Measurements from ENCODE around the gene SNTG2.

DNA sequence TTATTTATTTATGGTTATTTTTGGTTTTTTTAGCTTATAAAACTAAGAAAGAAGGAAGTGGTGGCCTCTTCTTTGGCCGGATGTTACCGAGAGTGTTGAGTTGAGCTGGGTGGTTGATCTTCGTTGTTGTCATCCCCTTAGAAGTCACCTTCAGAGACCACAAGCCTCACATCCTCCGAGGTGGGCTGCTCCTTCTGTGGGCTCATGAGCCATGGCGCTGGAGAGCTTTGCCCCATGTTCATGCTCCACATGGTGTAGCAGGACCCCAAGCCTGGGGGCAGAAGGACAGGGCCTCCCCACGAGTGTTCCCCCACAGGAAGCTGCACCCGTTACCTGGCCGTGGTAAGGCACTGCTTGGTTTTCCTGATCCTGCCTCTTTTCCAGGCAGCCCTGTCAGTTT lies 23.4 kb downstream of the SNTG2 start:
- no peak for TF ChIP-seq POLR2A (IDR thresholded peaks at IDR 0.05)
- TF ChIP-seq, protein P1, sequence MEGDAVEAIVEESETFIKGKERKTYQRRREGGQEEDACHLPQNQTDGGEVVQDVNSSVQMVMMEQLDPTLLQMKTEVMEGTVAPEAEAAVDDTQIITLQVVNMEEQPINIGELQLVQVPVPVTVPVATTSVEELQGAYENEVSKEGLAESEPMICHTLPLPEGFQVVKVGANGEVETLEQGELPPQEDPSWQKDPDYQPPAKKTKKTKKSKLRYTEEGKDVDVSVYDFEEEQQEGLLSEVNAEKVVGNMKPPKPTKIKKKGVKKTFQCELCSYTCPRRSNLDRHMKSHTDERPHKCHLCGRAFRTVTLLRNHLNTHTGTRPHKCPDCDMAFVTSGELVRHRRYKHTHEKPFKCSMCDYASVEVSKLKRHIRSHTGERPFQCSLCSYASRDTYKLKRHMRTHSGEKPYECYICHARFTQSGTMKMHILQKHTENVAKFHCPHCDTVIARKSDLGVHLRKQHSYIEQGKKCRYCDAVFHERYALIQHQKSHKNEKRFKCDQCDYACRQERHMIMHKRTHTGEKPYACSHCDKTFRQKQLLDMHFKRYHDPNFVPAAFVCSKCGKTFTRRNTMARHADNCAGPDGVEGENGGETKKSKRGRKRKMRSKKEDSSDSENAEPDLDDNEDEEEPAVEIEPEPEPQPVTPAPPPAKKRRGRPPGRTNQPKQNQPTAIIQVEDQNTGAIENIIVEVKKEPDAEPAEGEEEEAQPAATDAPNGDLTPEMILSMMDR (IDR thresholded peaks at IDR 0.05) = no peak
